ENCODE measurements around the gene PLA2G4A.

PLA2G4A gene

DNA sequence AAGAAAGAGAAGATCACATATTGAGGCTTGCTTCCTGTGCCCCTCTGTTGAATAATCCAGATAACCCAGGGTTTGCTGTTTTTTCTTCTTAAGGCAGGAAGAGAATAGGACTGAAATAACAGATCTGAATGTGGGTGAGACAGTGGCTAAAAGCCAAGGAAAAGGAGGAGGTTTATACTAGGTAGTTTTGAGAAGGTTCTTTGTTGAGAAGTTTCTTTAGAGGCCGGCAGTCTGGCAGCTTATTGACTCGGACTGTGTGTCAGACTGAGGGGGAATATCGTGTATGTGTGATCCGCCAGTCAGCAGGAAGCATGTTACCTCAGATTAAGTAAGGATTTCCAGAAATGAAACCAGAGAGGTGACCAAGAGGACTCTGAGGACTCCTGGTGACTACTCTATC is 119.8 kb downstream of the PLA2G4A start:
- Mint-ChIP-seq H3K4me3 (no peak overlapping the region), H3K27me3 (peaks cover 3% of the 10 kb centered on the region), H3K36me3 (no peaks in the 10 kb centered on the region), H3K27ac (no peak overlapping the region), H3K9me3 (ENCODE audit: low read depth) (no peaks in the 10 kb centered on the region), H3K4me1 (ENCODE audit: low read depth) (no peaks in the 10 kb centered on the region)

DNA sequence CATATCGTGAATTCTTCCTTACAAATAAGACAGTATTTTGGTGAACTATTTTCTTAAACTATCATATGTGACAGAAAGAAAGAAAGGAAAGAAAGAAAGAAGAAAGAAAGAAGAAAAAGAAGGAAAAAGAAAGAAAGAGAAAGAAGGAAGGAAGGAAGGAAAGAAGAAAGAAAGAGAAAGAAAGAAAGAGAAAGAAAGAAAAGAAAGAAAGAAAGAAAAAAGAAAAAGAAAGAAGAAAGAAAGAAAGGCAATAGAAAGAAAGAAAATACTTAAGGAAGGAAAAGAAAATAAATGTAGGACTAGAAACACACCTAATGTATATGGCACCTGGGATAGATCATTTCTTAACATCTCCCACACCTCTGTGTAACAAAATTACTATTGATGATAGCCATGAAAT is 120.4 kb downstream of the PLA2G4A start:
- Mint-ChIP-seq H3K27me3 (no peaks in the 10 kb centered on the region), H3K4me1 (ENCODE audit: low read depth) (no peaks in the 10 kb centered on the region), H3K27ac (no peak overlapping the region), H3K4me3 (no peak overlapping the region), H3K36me3 (no peaks in the 10 kb centered on the region), H3K9me3 (ENCODE audit: low read depth) (no peaks in the 10 kb centered on the region)

DNA sequence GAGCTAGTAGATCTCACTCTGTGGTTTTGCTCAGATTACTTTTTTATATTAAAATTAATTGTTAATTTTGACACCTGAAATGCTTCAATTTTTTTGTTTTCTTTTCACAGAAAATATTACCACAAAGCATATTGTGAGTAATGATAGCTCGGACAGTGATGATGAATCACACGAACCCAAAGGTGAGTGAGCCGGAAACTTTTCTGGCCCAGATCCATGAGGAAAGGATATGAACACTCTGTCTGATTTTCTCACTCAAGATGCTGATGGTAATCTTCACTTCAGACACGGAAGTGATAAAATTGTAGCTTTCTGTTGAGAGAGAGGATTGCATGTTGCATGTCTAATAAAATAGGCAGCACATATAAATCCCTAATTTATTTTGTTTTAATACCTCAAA is 121.8 kb downstream of the PLA2G4A start:
- Mint-ChIP-seq H3K9me3 (ENCODE audit: low read depth) (no peaks in the 10 kb centered on the region), H3K27me3 (no peaks in the 10 kb centered on the region), H3K4me3 (no peak overlapping the region), H3K36me3 (no peaks in the 10 kb centered on the region), H3K27ac (no peak overlapping the region), H3K4me1 (ENCODE audit: low read depth) (no peaks in the 10 kb centered on the region)

DNA sequence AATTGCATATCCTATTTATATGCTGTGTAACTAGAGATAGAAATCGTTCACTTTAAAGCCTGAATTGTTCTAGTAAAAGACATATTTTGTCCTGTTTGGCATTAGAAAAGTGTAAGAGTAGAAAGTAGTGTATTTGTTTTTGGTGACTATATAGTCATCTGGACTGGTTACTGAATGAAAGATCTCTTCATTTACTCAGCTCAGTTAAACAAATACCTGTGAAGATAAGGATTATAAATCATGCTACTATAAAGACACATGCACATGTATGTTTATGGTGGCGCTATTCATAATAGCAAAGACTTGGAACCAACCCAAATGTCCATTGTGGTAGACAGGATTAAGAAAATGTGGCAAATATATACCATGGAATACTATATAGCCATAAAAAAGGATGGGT is 125.1 kb downstream of the PLA2G4A start:
- Mint-ChIP-seq H3K4me1 (ENCODE audit: low read depth) (no peaks in the 10 kb centered on the region), H3K36me3 (no peaks in the 10 kb centered on the region), H3K27me3 (no peaks in the 10 kb centered on the region), H3K27ac (no peak overlapping the region), H3K4me3 (no peak overlapping the region), H3K9me3 (ENCODE audit: low read depth) (no peaks in the 10 kb centered on the region)

DNA sequence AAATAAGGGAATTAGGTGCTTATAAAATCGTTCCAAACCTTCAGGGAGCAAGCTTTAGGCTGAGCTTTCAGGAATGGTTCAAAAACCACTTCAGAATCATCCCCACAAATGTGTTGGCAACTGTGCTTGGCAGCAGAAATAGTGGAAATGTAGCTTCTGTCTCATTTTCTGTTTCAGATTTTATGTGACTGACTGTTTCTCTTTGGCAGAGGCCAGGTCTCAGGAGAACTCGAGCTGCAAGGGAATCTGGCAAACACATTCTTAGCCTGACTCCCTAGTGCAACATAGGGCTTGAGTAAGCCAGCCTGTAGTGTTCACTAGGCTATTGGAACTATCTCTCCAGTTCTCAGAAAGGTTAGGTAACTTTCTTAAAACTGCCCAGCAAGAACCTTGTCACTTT is 128.6 kb downstream of the PLA2G4A start:
- Mint-ChIP-seq H3K9me3 (ENCODE audit: low read depth) (no peaks in the 10 kb centered on the region), H3K27ac (no peak overlapping the region), H3K36me3 (no peaks in the 10 kb centered on the region), H3K4me1 (ENCODE audit: low read depth) (no peaks in the 10 kb centered on the region), H3K27me3 (no peaks in the 10 kb centered on the region), H3K4me3 (no peak overlapping the region)

DNA sequence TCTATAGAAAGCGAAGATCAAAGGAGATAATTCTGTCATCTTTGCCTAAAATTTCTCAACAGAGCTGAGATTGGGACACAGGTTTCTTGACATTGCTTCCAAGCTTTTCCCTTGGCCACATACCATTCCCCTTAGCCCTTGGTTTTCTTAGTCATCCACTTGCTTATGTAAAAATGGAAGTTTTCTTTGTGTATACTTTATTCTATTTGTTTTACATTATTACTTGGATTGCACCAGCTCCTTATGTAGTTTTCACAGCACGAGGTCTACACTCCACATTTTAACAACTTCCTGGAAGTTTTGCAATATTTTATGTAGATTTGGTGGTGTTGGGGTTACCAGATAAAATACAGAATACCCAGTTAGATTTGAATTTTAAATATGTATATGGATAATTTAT is 129.8 kb downstream of the PLA2G4A start:
- H3K27ac Mint-ChIP-seq = no peak overlapping the region
- no peaks in the 10 kb centered on the region for H3K27me3 Mint-ChIP-seq
- H3K9me3 Mint-ChIP-seq (ENCODE audit: low read depth) = no peaks in the 10 kb centered on the region
- H3K4me3 Mint-ChIP-seq = no peak overlapping the region
- no peaks in the 10 kb centered on the region for H3K4me1 Mint-ChIP-seq (ENCODE audit: low read depth)
- H3K36me3 Mint-ChIP-seq = no peaks in the 10 kb centered on the region

DNA sequence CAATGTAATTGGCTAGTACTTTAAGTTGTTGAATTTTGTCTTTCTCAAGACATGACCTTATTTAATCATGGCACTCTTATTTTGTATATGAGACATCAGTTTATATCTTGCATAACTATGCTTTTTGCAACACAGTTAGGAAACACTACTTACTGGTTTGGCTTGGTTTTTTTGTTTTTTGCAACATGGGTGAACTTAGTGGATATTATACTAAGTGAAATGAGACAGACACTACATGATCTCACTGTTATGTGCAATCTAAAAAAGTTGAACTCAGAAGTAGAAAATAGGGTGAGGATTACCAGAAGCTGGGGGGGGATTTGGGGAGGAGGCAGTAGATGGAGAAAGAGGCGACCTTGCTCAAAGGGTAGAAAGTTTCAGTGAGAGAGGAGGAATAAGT is 132.1 kb downstream of the PLA2G4A start:
- Mint-ChIP-seq H3K4me1 (ENCODE audit: low read depth) (no peaks in the 10 kb centered on the region), H3K27ac (no peak overlapping the region), H3K36me3 (no peaks in the 10 kb centered on the region), H3K4me3 (no peak overlapping the region), H3K27me3 (no peaks in the 10 kb centered on the region), H3K9me3 (ENCODE audit: low read depth) (no peaks in the 10 kb centered on the region)

DNA sequence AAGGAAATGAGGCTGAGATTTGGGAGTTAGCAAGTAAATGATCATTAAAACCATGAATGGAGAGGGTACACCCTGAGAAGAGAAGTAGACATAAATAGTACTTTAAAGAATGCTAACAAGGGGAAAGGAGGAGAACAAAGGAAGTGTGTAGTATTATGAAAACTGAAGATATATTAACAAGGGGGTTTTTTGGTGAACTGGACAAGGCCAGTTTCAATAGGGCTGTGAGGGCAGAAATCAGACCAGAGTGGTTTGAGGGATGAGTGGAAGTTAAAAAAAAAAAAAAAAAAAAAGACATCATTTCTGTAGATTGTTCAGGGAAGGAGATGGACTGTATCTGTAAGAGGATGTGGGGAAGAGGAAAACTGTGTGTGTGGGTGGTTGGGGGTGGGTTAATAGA is 137.1 kb downstream of the PLA2G4A start:
- Mint-ChIP-seq H3K4me3 (no peak overlapping the region), H3K27ac (no peak overlapping the region), H3K9me3 (ENCODE audit: low read depth) (no peaks in the 10 kb centered on the region), H3K4me1 (ENCODE audit: low read depth) (no peaks in the 10 kb centered on the region), H3K27me3 (no peaks in the 10 kb centered on the region), H3K36me3 (no peaks in the 10 kb centered on the region)

DNA sequence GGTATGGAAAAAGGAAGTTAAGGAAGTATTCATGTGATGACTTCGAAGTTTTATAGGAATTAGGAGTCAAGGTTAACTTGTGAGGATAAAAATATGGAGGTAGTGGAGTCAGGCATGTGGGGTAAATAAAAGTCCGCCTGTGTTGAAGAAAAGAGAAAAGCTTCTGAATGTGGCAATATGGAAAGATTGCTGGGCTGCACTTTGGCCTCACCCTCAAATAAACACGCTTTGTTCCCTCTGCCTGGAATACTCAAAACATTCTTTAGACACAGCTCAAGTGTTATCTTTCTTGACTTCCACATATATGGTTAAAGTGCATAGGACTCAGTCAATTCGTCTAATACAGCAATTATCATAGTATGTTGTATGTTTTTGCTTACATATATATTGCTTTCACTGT is 137.7 kb downstream of the PLA2G4A start:
- Mint-ChIP-seq H3K9me3 (ENCODE audit: low read depth) (no peaks in the 10 kb centered on the region), H3K4me3 (no peak overlapping the region)

DNA sequence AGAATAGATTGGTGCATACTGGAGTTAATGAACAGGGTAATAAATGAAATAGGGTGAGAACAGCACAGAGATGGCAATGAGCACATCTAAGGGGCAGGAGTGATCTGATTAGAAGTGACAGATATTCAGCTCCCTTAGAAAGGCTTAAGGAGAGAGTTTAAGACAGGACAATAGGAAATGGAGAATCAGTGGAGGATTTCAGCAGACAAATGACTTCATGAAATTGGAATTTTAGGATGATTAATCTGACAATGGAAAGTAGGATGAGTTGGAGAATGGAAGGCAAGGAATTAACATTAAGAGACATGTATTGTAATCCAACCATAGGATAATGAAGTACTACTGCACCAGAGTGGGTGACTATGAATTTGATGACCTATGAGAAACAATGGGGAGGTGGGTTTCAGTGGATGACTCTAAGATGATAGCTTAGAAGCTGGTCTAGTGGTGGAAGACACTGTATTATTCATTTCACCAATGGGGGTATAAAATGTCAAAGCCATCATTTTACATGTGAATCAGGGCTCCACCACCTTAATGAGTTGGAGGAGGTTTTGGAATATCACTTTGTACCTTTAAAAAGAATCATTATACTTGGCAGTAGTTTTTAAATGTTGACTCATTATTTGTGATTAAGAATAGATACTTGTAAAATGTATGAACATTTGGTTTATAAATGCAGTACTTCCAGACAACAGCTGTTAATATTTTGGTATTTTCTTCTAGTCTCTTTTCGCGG is 139.1 kb downstream of the PLA2G4A start:
- Mint-ChIP-seq H3K27me3 (no peaks in the 10 kb centered on the region), H3K27ac (no peak overlapping the region)

More for the DNA sequence above, 137.7 kb downstream of the PLA2G4A start:
- no peaks in the 10 kb centered on the region for H3K4me1 Mint-ChIP-seq (ENCODE audit: low read depth)
- no peaks in the 10 kb centered on the region for H3K27me3 Mint-ChIP-seq
- no peaks in the 10 kb centered on the region for H3K36me3 Mint-ChIP-seq
- no peak overlapping the region for H3K27ac Mint-ChIP-seq

DNA sequence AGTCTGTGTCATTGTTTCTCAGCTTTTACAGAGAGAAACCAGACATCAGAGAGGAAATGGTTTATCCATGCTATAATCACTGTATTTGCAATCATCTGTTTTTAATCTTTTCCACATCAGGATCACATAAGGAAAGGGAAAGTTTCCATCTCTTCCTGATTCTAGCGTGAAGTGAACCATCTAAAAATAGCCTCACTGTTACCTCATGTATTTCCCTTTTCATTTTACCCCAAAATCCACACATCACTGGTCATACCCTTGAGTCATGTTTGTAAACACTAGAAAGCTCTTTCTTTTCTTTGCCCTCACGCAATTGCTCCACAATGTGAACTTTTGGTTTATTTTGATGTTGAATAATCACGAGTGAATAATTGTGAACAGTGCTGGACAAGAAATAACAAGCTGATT is 146.0 kb downstream of the PLA2G4A start:
- Mint-ChIP-seq H3K36me3 (no peaks in the 10 kb centered on the region), H3K27me3 (peaks cover 2% of the 10 kb centered on the region), H3K27ac (no peak overlapping the region), H3K9me3 (ENCODE audit: low read depth) (no peaks in the 10 kb centered on the region), H3K4me3 (no peak overlapping the region), H3K4me1 (ENCODE audit: low read depth) (no peaks in the 10 kb centered on the region)

More for the DNA sequence above, 139.1 kb downstream of the PLA2G4A start:
- H3K4me3 Mint-ChIP-seq = no peak overlapping the region
- H3K36me3 Mint-ChIP-seq = no peaks in the 10 kb centered on the region
- no peaks in the 10 kb centered on the region for H3K9me3 Mint-ChIP-seq (ENCODE audit: low read depth)
- no peaks in the 10 kb centered on the region for H3K4me1 Mint-ChIP-seq (ENCODE audit: low read depth)

DNA sequence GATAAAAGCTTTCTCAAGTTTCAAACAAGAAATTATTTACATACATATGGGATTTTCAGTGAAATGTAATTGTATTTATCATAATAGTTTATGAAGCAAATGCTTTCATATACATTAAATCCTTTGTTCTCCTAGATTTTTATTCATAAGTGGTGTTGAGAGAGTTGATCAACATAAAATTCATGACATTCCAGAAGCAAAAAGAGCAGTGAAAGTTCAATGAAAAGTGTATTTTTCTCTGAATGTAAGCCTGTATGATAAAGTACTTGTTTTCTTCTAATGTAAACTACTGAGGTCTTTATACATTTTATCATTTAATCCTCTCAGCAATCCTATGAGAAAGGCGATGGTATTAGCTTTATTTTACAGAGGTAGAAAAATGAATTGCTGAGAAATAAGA is 146.5 kb downstream of the PLA2G4A start:
- H3K9me3 Mint-ChIP-seq (ENCODE audit: low read depth) = no peaks in the 10 kb centered on the region
- H3K36me3 Mint-ChIP-seq = no peaks in the 10 kb centered on the region
- no peak overlapping the region for H3K4me3 Mint-ChIP-seq
- peaks cover 2% of the 10 kb centered on the region for H3K27me3 Mint-ChIP-seq
- H3K27ac Mint-ChIP-seq = no peak overlapping the region
- no peaks in the 10 kb centered on the region for H3K4me1 Mint-ChIP-seq (ENCODE audit: low read depth)

DNA sequence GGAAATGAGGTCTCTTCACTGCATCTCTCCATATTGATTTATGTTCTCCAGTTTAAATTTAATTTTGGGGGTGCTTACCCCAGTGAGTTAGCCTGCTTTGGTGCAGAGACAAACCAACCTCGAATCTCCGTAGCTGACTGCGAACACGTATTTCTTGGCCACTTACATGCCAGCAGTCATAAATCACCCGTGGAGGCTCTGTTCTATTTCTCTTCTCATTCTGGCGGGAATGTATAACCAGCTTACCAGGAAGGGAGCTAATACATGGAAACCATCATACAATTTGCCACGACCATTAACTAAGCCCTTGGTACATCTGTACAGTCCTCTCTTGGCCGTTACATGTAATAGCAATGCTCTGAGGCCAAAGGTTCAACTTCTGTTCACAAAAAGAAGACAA is 148.0 kb downstream of the PLA2G4A start:
- Mint-ChIP-seq H3K9me3 (ENCODE audit: low read depth) (no peaks in the 10 kb centered on the region), H3K4me3 (no peak overlapping the region), H3K27me3 (peaks cover 2% of the 10 kb centered on the region), H3K4me1 (ENCODE audit: low read depth) (no peaks in the 10 kb centered on the region), H3K36me3 (no peaks in the 10 kb centered on the region), H3K27ac (no peak overlapping the region)

DNA sequence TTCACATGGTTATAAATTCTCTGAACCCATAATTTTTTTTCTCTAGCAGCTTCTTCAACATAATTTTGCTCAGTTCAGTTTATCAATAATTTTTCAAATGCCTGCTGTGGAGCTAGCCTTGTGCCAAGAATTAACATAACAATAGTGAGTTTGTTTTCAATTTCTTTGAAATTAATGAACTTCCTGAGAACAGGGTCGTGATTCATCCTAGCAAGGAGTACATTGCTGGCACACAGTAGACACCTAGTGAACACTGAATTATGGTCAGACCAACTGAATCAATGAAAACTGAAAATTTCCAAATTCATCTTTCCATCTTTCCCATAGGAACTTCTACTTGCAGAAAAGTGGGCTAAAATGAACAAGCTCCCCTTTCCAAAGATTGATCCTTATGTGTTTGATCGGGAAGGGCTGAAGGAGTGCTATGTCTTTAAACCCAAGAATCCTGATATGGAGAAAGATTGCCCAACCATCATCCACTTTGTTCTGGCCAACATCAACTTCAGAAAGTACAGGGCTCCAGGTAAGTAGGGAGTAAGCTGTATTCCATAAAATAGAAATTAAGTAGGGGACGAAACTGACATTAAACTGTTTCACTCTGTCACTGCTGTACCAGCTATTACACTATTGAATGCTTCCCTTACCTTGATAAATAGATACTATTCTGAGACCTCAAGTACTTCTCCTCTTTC is 148.7 kb downstream of the PLA2G4A start:
- H3K4me1 Mint-ChIP-seq (ENCODE audit: low read depth) = no peaks in the 10 kb centered on the region
- H3K27me3 Mint-ChIP-seq = peaks cover 2% of the 10 kb centered on the region
- no peaks in the 10 kb centered on the region for H3K36me3 Mint-ChIP-seq
- H3K4me3 Mint-ChIP-seq = no peak overlapping the region
- H3K27ac Mint-ChIP-seq = no peak overlapping the region
- H3K9me3 Mint-ChIP-seq (ENCODE audit: low read depth) = no peaks in the 10 kb centered on the region

DNA sequence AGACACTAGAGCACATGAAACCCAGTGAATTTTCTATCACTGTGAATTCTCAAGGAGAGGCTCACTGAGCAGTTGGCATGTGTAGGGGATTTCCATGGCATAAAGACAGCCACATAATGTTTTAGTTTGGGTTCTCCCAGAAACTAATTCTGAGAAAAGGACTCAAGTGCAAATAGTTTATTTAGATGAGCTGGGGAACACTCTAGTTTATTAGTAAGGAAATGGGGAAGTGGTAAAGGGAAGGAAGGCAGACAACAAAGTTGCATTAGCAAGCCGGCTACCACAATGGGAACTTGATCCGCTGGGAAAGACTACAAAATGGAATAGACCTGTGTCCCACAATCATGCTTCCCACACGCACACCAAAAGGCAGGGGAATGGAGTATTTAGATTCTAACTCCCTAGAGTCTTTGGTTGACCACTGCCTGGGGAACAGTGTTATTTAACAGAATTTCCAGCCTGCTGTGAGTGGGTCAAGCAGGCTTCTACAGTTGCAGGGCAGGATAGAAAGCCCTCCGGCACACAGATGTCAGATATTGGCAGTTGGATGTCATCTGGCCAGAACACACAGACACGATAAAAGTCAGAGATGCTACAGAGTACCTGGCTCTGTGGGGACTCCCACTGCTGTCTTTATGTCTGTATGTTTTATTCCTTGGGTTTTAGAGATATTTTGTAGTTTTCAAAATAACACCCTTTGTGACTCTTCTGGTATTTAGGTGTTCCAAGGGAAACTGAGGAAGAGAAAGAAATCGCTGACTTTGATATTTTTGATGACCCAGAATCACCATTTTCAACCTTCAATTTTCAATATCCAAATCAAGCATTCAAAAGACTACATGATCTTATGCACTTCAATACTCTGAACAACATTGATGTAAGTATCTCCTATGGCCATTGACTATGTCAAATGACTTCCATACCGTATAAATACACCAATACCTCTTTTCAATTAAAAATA is 150.1 kb downstream of the PLA2G4A start:
- Mint-ChIP-seq H3K36me3 (no peaks in the 10 kb centered on the region), H3K27me3 (no peaks in the 10 kb centered on the region), H3K9me3 (ENCODE audit: low read depth) (no peaks in the 10 kb centered on the region), H3K4me1 (ENCODE audit: low read depth) (no peaks in the 10 kb centered on the region), H3K27ac (no peak overlapping the region), H3K4me3 (no peak overlapping the region)

Data from activated naive CD8-positive, alpha-beta T cell (primary cell).